Ovary (tissue), 9 donors: ENCODE data around the gene RIC3. TPM values are rescaled to one million over a fixed set of nuclear protein-coding genes. Genes with fewer than 3 reads are reported as not detected.

Experiments used
- DNase-seq, 5 donors: peaks; one replicate each; pipeline ENCODE4 v3.0.0-alpha.2; 2019 to 2020
- H3K27ac ChIP-seq, 2 donors: fragments of 200-600 bp; one replicate each; pipeline versions ENCODE4 v1.5.1 to v1.8.0; 2019 to 2022
- H3K27me3 ChIP-seq: fragments of 200-600 bp; one replicate; pipeline ENCODE4 v1.8.0; 2022
- H3K36me3 ChIP-seq: fragments of 200-600 bp; sonication (generic); one replicate; pipeline ENCODE4 v1.5.1; 2019
- H3K4me1 ChIP-seq: one replicate; pipeline ENCODE4 v1.8.1; 2013; ENCODE audit warnings: mild to moderate bottlenecking, moderate library complexity; ENCODE audit not compliant: insufficient read depth
- H3K4me3 ChIP-seq: fragments of 200-600 bp; sonication (generic); one replicate; pipeline ENCODE4 v1.5.1; 2017
- H3K9me3 ChIP-seq, 2 donors: fragments of 200-600 bp in 1 of 2; sonication (generic) in 1 of 2; one replicate each; pipeline versions ENCODE4 v1.5.1 to v1.8.1; 2013 to 2019; ENCODE audit warnings: mild to moderate bottlenecking in 1 of 2, moderate library complexity in 1 of 2
- CTCF ChIP-seq, 3 donors: fragments of 450-650 bp in 2 of 3; fragments of 200-600 bp in 1 of 3; IDR thresholded peaks; one replicate each; pipeline versions ENCODE4 v1.5.1 to v1.8.0; 2016 to 2022; ENCODE audit warnings: antibody characterized with exemption in 3 of 3, mild to moderate bottlenecking in 1 of 3
- EP300 ChIP-seq: sonication (generic); formaldehyde crosslinking; IDR thresholded peaks from one replicate; pipeline ENCODE4 v1.6.1; 2017; ENCODE audit warnings: antibody characterized with exemption
- POLR2A ChIP-seq: fragments of 450-650 bp; IDR thresholded peaks from one replicate; pipeline ENCODE4 v1.6.1; 2017; ENCODE audit warnings: antibody characterized with exemption, mild to moderate bottlenecking, moderate library complexity
- WGBS, 3 donors: extraction: QIAGEN DNeasy Blood & Tissue Kit in 1 of 3; methylation state at CpG; one replicate each; pipeline versions ENCODE4 v1.1.5 to v1.1.7; 2013 to 2017; 5-methylcytosine and 5-hydroxymethylcytosine counted together
- intact Hi-C, 4 donors: fragments of 100-400 bp; cut with DNase I; formaldehyde crosslinking; loops; one replicate each; pipeline versions ENCODE4 v1.11.0 to v1.15.1; 2022 to 2023
- polyA plus RNA-seq, 2 donors: library from polyadenylated mRNA; stranded (reverse); fragments of 200-250 nt in 1 of 2; fragments of 350-450 nt in 1 of 2; fragmentation: Illumina TruSeq in 1 of 2; extraction: RNeasy Lipid Tissue Mini Kit (QIAGEN cat#74804) in 1 of 2; gene quantifications; one replicate each; pipeline ENCODE4 v1.2.3, GENCODE V29; 2013 to 2014
- total RNA-seq, 7 donors: library from RNA; depleted of rRNA in 2 of 7; stranded (reverse); fragments of >200 nt in 2 of 7; fragmentation: NEBNext Ultra II Directional in 3 of 7; extraction: Animal tissue kit (Norgen Biotek cat#: 25700) in 3 of 7; gene quantifications; one replicate each; pipeline versions ENCODE4 v1.1.0 to v1.2.4, GENCODE V29; 2016 to 2023
- donor health status: DM: no; HTN: no; CAD: no; lungs with moderate emphysema.
- donor health status: DM: no; HTN: no; CAD: no.
- donor health status: Bipolar disorder and iron deficiency.
- donor health status: DM: yes; HTN: yes; CAD: no.
- donor health status: DM: no; HTN: no; CAD: no.
- donor health status: DM: yes; HTN: yes; CAD: no.

Gene RIC3
- total and polyA plus RNA-seq, 9 donors: 10.6 to 31.4 (median 26.3) TPM

GRCh38 chr11:8127447-8127846 is 41.4 kb downstream of the RIC3 start:
- TF ChIP-seq POLR2A (no peak), EP300 (no peak), CTCF (IDR thresholded peaks at IDR 0.05) (no peak)
- no peaks in the 10 kb centered on the region for H3K9me3 ChIP-seq
- no peak overlapping the region for H3K4me3 ChIP-seq
- 71 to 76% (median 76%) methylated on average over 2 of the region's 2 CpGs for WGBS, 3 donors
- H3K27me3 ChIP-seq: no peaks in the 10 kb centered on the region
- H3K4me1 ChIP-seq: no peaks in the 10 kb centered on the region
- intact Hi-C loops: no loop called here
- H3K36me3 ChIP-seq: no peaks in the 10 kb centered on the region
- no peak overlapping the region for H3K27ac ChIP-seq
- DNase-seq: no peak

DNA sequence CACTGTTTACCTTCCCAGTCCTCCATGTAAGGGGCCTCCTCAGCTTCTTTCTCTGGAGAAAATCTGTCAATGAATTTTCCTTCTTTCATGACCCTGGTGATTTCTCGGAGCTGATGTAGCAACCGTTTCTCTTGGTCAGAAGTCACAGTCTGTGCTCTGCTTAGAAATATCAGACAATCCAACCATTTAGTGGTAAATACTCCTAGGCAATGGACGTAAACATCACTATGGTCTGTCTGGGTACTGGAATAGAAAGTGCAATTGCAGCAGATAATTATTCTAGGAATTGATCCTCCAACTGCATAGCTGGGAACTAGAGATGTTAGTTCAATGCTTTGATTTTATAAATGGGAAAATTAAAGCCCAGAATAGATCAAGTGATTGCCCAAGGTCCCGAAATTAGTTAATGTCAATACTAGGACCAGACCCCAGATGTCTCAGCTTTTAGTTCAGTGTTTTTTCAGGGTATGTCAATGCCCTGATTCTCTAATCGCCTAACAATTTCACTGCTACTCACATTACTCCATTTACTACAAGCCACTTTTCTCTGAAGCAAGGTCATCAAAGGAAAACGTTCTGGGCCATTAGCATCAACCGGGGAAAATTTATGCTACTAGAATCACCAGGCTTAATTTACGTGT is 42.1 kb downstream of the RIC3 start:
- no peaks in the 10 kb centered on the region for H3K27me3 ChIP-seq
- no peak for DNase-seq
- H3K36me3 ChIP-seq: no peaks in the 10 kb centered on the region
- H3K4me3 ChIP-seq: no peak overlapping the region
- TF ChIP-seq POLR2A: no peak
- TF ChIP-seq EP300: no peak
- no peak for TF ChIP-seq CTCF (IDR thresholded peaks at IDR 0.05)
- WGBS, 3 donors: 65 to 69% (median 68%) methylated on average over 8 of the region's 8 CpGs
- H3K9me3 ChIP-seq: no peaks in the 10 kb centered on the region
- intact Hi-C loops: no loop called here
- H3K4me1 ChIP-seq: no peaks in the 10 kb centered on the region
- no peak overlapping the region for H3K27ac ChIP-seq

- no peaks in the 10 kb centered on the region for H3K9me3 ChIP-seq
- no peak overlapping the region for H3K27ac ChIP-seq
- WGBS, 3 donors: 91 to 95% (median 93%) methylated on average over 1 of the region's 1 CpG
- no peak overlapping the region for H3K4me3 ChIP-seq
- no peak for DNase-seq
- no peaks in the 10 kb centered on the region for H3K36me3 ChIP-seq
- intact Hi-C loops: no loop called here
- no peaks in the 10 kb centered on the region for H3K4me1 ChIP-seq
- TF ChIP-seq POLR2A: no peak
- TF ChIP-seq CTCF (IDR thresholded peaks at IDR 0.05): no peak
- TF ChIP-seq EP300: no peak
- no peaks in the 10 kb centered on the region for H3K27me3 ChIP-seq
Observed at GRCh38 chr11:8122173-8122764, 46.6 kb downstream of the RIC3 start.

DNA sequence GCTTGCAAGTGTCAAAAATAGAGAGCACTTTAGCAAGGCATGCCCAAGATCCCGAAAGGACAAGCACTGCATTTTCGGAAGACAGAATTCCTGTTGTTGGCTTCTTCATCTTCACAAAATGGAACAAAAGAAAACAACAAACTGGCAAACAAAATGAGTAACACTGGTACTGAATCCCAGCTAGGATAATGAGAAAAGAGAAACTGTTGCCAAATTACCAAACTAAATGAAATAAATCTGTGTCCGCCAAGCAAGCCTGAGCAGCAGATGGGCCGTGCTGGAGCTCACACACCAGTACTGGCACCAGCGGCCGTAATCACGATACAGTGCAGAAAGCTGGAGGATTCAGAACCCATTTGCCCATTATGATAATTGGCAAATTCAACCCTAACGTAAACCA is 57.2 kb downstream of the RIC3 start:
- Histone ChIP-seq H3K9me3 (no peaks in the 10 kb centered on the region), H3K27ac (no peak overlapping the region), H3K27me3 (no peaks in the 10 kb centered on the region), H3K36me3 (no peaks in the 10 kb centered on the region), H3K4me3 (no peak overlapping the region), H3K4me1 (peaks cover 2% of the 10 kb centered on the region)
- intact Hi-C loops: no loop called here
- WGBS, 3 donors: 10 to 37% (median 10%) methylated on average over 8 of the region's 8 CpGs
- TF ChIP-seq CTCF (IDR thresholded peaks at IDR 0.05): no peak
- no peak for TF ChIP-seq EP300
- TF ChIP-seq POLR2A: no peak
- no peak for DNase-seq
